NCI-H524 treated with DMSO at 0.1 percent for 48 hours (cell line): ENCODE measurements around the gene PIP4K2A.
"Not testable (repeated sequence)": the region's sequence is repeated elsewhere in the genome, so short reads cannot be mapped to it uniquely, and the experiment has no call there.

Experiments used
- DNase-seq: peaks from one replicate; lab custom pipeline; 2025; lab: John Stamatoyannopoulos, UW

PIP4K2A gene

GRCh38 chr10:22719406-22720042 lies 5.1 kb upstream of the PIP4K2A start:
- no peak for DNase-seq

DNA sequence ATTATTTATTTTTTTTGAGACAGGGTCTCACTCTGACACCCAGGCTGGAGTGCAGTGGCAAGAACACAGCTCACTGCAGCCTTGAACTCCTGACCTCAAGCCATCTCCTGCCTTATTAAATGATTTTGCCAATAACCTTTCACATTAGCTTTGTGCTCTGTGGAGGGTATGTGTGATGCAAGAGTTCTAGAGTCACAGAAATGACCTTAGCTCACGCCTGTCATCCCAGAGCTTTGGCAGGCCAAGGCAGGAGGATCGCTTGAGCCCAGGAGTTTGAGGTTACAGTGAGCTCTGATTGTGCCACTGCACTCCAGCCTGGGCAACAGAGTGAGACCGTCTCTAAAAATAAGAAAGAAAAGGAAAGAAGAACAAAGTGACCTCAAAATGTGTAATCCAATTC lies 4.3 kb upstream of the PIP4K2A start:
- not testable (repeated sequence) for DNase-seq

DNA sequence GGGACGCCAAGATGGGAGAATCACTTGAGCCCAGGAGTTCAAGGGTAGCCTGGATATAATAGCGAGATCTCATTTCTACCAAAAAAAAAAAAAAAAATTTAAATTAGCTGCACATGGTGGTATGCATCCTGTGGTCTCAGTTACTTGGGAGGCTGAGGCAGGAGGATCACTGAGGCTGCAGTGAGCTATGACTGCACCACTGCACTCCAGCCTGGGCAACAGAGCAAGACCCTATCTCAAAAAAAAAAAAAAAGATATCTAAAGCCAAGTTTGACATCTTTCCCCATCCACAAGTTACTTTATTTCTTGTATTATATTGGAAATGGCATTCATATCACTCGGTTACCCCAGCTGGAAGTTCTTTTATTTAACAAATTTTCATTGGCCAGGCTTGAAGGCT lies 3.4 kb upstream of the PIP4K2A start:
- DNase-seq = no peak

- DNase-seq = no peak
These were observed 2.6 kb upstream of the PIP4K2A start for GRCh38 chr10:22716943-22717342.

DNA sequence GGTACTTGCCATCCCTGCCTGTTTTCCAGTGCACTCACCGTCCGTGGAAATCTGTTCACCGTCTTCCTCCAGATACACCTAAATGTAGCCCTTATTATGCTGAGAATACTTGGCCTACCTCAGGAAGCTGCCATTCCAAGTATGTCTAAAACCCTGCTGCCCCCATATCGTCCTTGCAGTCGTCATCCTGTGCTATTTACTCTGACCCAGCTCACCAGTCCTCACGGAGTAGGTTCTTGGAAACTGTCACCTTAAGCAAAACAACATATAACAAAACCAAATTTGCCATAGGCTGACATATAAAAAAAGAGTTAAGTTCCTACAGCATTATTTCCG lies 880 bp upstream of the PIP4K2A start:
- no peak for DNase-seq

- DNase-seq = no peak
These were observed 412 bp downstream of the PIP4K2A start for GRCh38 chr10:22713853-22714478.

DNA sequence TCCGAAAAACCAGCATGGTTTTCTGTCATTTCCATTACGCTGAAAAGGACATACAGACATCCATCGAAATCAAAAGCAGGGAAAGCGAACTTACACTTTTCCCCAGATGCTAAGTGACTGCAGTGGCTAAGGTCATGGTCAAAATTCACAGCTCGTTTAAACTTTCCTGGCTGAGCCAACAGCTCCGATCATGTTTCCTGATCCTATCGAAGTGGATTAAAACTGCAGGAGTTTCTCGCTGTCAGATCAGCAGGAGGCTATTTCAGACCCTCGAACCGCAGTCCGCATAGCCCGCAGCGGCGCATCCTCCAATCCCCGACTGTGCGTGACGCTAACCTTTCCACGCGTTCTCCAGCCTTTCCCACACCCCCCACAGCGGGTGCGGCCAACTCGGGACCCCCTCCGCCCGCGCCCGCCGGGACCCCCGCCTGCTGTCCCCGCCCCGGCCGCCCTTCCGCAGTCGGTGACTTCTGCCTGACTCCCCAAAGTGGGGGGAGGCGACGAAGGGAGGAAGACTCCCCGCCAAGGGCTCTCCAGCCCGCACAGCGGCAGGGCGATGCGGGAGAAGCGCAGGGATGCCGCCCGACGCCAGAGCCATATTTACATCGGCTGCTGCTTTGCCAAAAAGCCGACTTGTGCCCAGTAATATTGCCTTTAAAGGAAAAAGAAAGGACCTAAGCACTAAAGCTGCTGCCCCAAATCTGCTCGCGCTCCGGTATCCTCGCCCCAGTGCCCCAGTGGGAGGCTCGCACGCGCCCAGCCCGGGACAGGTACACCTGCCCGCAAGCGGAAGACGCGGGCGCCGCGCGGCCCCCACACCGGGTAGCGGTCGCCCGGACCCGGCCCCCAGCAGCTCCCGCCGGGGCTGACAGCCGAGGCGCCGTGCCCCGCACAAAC lies 1.2 kb downstream of the PIP4K2A start:
- peak; percentile 6 for DNase-seq

- no peak for DNase-seq
These were observed 2.0 kb downstream of the PIP4K2A start for GRCh38 chr10:22712211-22712955.

GRCh38 chr10:22711373-22711772 lies 3.0 kb downstream of the PIP4K2A start:
- DNase-seq = no peak

- no peak for DNase-seq
These were observed 4.1 kb downstream of the PIP4K2A start for GRCh38 chr10:22710139-22710745.

DNA sequence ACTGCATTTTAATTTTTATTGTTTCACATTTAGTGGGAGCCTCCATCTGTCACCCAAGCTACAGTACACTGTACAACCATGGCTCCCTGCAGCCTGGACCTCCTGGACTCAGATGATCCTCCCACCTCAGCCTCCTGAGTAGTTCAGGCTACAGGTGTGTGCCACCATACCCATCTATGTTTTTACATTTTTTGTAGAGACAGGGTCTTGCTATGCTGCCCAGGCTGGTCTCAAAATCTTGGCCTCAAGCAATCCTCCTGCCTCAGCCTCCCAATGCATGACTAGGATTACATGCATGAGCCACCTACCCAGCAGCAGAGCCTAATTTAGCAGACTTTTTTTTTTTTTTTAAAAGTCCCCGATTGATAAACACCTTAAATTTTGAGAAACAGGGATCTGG lies 5.6 kb downstream of the PIP4K2A start:
- DNase-seq = no peak

- DNase-seq = no peak
These were observed 8.9 kb downstream of the PIP4K2A start for GRCh38 chr10:22705527-22705926.

GRCh38 chr10:22704942-22705341 lies 9.4 kb downstream of the PIP4K2A start:
- DNase-seq = no peak

DNA sequence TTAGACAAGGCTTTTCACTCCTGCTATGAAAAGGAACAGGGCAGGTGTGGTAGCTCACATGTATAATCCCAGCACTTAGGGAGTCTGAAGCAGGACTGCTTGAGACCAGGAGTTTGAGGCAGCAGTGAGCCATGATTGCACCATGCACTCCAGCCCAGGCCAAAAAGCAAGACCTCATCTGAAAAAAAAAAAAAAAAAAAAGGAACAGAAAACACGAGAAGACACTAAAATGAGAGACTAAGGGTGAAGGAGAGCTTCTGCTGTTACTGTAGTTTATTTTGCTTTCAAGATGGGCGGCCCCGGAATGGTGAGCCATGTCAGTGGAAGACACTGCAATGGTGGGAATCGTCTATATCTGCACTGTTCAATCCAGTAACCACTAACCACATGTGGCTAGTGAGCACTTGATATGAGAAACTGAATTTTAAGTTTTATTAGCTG lies 9.9 kb downstream of the PIP4K2A start:
- no peak for DNase-seq

DNA sequence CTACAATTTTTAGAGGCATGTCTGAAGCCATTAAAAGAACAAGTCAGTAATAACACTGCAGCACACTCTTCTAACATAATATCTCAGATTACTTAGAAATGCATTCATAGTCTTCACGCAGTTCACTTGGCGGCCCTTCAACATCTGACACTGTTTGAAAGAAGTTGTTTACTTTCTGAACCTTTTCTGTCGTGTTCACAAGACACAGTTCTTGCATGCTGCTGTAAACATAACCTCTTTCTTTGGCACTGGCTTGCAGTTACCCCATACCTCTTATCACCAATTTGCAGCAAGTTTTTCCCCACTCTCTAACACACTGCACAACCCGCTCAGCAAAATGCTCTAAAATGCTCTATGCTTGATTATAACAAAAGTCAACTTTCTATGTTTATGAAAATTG lies 12.0 kb downstream of the PIP4K2A start:
- DNase-seq = no peak

DNA sequence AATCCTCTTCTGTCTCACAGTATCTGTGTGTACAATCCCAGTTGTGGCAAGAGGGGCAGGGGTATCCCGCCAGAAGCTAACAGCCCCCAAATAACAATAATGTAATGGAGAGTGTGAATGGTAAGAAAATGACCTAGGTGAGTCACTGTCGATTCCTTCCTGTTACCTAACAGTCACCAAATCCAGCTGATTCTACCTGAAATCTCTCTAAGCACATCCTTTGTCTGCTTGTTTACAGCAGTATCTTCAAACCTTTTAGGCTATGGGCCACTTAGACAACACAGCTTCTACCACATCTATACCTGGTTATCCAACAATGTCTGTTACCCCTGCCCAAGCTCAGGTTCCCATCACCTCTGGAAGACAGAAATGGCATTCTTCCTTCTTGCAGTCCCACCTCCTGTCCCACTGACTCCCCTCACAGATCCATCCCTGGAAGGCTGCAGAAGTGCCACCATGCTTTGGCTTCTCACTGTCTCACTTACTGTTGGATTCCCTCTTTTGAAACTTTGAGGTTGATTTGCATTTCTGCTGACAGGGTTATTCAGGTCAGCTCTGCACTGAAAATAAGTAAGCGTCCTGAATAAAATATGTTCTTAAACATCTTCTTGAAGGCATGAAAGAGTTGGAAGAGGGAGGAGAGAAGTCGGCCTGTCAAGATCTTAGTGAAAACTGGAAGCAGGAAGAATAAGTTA lies 13.1 kb downstream of the PIP4K2A start:
- no peak for DNase-seq

DNA sequence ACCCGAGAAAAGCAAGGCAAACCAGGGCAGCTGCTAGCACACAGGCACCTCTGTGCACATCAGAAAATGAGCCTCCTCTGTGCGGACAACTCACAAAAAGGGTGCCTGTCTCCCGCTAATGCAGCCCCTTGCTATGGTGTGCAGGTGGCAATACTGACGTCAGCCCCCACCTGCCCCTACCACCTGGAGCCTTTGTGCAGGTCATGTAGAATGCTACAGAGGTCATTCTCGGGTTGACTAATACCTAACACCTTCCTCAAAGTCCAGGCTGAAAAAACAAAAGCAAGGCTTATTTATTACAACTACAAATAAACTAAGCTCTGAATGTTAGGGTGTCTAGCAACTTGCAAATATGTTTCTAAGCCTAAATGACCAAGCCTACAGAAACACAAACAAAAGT lies 13.9 kb downstream of the PIP4K2A start:
- no peak for DNase-seq

DNA sequence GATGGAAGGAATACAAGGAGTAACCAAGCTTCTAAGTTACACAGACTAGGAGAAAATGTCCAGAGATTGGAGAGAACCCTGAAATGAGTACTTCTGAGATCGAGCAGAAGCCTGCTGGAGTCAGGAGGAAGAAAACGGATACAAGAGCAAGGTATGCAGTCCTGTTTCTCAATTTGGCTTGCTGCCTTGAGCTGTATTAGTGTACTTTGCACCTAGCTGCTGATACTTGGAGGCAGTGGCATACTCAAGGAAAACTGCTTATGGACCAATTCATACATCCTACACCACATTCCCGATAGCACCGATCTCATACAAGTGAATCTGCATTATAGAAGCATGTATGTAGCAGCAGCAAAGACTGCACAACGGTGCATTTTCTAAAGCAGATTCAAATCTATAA lies 14.4 kb downstream of the PIP4K2A start:
- no peak for DNase-seq

DNA sequence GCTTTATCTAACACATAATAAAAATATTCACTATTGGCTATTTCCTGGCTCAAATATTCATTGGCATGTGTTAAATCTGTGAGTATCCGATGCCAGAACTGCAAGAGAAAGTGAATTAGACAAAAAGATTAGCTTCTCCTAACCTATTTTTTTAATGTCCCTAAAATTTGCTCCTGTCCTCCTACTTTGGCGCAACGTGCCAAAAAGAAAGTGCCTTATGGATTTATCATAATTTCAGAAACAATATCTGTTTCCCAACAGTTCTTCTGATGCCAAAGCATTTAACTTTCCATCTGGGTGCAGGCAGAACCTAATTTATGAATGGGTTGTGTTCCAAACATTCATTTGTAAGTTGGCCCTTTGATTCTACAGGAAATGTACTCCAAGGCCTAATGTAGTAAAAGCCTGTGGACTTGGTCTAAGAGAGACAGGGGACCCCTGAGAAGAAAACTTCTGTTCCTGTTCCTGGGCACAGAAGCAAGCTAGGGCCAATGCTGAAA lies 15.4 kb downstream of the PIP4K2A start:
- DNase-seq = no peak

DNA sequence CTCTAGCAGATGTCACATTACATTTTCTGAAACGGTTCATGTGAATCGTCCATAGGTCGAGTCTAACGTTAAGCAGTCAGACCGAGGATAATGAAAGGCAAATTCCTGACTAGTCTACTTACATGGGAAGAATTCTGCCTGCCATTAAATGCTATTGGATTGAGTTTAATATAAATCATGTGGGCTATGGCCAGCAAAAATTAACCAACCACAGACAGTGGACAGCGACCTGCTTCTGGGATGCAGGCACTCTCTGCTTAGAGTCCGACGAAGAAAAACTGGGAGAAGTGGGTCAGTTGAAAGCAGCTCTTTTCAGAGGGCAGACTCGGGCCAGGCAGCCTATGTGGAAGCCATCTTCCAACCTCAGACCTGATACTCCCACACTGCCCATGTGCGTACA lies 16.6 kb downstream of the PIP4K2A start:
- DNase-seq = no peak

- no peak for DNase-seq
These were observed 17.3 kb downstream of the PIP4K2A start for GRCh38 chr10:22697101-22697500.
